Renal pelvis (tissue), 4 donors: ENCODE measurements around the gene ATP13A3. TPM values are rescaled to one million over a fixed set of nuclear protein-coding genes. Genes with fewer than 3 reads are reported as not detected.

ENCODE experiments used
- DNase-seq: peaks from one replicate; pipeline ENCODE4 v3.0.0-alpha.2; 2013
- polyA plus RNA-seq, 3 donors: library from polyadenylated mRNA; unstranded; fragments of 120-200 nt; gene quantifications; one replicate each; pipeline ENCODE4 v1.2.1, GENCODE V29; 2013; ENCODE audit not compliant: insufficient read length in 3 of 3

The ATP13A3 gene
- polyA plus RNA-seq, 3 donors: 86.7 to 123 (median 114) TPM

GRCh38 chr3:194395778-194396538 lies 90.8 kb downstream of the ATP13A3 start:
- DNase-seq: peak; percentile 82

GRCh38 chr3:194395212-194395611 lies 91.6 kb downstream of the ATP13A3 start:
- no peak for DNase-seq

- no peak for DNase-seq
Measured at GRCh38 chr3:194392576-194392975, 94.2 kb downstream of the ATP13A3 start.

DNA sequence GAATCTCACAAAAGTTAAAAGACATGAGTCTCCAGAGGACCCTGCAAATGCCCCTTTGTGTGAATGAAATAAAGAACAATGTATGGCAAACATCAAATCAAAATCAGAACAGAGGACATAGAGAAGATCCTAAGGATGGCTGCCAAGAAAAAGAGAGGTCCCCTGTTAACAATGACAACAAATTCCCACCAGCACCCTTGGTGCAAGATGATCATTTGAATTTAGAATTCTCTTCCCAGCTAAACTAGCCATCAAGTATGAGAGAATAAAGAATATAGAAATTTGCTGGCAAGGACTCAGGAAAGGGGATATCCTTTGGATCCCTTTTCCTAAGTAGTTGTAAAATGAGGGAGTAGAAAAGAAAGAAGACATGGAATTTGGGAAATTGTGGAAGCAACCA lies 96.0 kb downstream of the ATP13A3 start:
- no peak for DNase-seq

DNA sequence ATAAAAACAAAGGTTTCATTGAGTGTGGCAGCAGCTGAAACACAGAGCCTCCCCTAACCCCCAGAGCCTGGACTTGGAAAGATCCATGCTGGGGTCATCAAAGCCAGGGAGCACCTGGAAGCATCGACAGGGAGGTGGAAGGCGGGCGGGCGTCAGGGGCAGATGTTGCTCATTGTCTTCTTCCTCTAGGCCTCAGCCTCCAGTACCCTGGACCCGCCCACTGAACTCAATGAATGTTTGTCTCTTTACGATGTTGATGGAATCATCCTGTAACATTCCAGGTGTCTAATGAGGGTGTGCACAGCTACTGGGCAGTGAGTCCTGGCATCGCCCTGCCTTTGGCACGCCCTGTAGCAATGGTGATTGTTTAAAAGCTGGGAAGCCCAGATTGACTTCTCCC lies 97.5 kb downstream of the ATP13A3 start:
- no peak for DNase-seq

DNA sequence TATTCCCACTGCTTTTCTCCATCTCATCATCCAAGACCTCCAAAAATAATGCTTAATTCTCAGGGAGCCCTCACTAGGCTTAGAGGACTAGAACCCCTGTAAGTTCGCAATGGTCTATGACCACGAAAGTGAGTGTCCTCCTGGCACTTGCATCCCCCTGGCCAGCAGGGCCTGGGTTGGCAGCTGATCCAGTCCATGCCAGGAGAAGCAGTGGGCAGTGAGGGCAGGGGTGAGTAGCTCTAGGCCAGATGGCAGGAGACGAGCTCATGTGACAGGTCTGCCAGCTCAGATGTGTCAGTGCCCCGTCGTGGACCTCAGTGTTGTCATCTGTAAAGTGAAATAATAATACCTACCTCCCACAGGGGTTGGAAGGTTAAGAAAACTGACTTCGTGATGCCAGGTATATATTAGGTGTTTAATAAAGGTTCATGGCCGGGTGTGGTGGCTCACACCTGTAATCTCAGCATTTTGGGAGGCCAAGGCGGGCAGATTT lies 98.8 kb downstream of the ATP13A3 start:
- DNase-seq: no peak

DNA sequence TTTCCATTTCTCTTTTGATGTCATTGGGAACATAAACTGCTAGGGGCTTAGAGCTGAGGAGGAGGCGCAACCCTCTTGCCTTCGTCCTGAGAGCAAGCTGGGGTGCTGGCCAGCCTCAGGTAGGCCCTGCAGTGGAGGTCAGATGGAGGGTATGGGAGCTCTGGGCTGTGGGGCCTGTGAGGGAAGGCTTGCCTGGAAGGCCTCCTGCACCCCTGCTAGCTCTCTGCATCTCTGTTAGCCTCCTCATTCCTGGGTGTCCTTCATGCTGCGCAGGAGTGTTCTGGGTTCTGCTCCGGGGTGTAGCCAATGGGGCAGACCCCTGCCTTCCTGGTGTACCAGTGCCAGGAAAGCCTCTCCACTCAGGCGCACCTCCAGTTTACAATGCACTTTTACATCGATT lies 99.5 kb downstream of the ATP13A3 start:
- no peak for DNase-seq

DNA sequence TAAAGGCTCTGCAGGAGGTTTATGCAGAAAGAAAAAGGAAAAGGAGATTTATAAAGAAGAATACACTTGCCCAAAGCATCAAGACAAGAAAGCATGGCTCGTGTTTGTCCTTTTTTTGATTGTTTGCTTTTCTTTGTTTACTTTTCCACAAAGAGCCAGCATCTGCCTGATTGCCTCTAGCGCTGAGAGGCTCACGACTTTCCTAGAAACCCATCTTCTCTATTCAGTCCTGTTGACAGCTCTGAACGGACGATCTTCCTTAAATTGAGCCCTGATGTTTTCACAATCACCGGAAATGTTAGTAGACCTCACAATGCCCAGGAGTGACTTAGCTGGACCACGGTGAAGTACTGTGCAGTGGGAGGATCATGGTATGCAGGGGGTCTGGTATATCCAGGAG lies 100.2 kb downstream of the ATP13A3 start:
- no peak for DNase-seq

- no peak for DNase-seq
Measured at GRCh38 chr3:194386066-194386465, 100.7 kb downstream of the ATP13A3 start.

GRCh38 chr3:194384569-194385001 lies 102.2 kb downstream of the ATP13A3 start:
- no peak for DNase-seq

- DNase-seq: no peak
Measured at GRCh38 chr3:194384156-194384555, 102.6 kb downstream of the ATP13A3 start.

DNA sequence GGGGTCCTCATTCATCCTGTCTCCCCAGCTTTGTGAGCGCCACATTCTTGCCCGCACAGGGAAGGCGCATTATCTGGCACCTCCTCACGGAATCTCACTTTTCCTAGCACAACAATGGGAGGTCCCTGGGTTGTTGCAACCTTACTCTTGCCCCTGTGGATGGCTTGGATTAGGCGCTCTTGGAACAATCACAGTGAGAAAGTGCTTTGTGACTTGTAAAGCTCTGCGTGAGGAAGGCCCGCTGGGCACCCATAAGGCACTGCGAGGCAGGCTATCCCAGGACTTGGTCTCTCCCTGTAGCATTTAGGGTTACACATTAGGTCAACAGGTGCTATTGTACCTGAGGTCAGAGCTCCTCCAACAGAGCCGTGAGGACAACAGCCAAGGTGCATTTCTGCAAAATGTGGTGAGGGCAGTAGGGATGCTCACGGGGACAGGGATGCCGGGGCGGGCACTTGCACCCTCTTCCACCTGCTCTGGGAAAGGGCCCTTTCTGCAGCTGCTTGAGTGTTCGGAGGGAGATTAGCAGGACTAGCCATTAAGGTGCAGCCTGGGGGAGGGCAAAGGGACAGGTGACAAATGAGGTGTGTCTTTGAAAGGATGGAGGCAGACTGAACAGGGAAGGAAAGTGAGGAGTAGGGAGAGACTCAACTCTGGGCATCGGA lies 103.4 kb downstream of the ATP13A3 start:
- DNase-seq: no peak

DNA sequence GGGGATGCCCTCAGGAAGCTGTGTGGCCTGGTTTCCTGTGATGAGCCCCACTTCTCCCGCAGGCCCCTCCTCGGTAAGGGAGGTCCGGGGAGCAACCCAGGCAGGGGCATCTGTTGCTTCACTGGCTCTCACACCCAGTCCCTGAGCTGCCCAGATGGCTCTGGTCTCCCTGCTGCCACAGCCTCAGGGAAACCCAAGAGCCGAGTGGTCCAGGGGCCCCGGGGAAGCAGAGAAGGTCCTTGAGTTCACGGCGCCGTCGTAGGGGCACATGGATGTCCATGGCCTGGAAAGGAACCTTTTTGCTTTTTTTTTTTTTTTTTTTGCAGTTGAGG lies 103.9 kb downstream of the ATP13A3 start:
- no peak for DNase-seq

- no peak for DNase-seq
Measured at GRCh38 chr3:194382196-194382891, 104.5 kb downstream of the ATP13A3 start.

GRCh38 chr3:194381460-194381875 lies 105.3 kb downstream of the ATP13A3 start:
- no peak for DNase-seq

DNA sequence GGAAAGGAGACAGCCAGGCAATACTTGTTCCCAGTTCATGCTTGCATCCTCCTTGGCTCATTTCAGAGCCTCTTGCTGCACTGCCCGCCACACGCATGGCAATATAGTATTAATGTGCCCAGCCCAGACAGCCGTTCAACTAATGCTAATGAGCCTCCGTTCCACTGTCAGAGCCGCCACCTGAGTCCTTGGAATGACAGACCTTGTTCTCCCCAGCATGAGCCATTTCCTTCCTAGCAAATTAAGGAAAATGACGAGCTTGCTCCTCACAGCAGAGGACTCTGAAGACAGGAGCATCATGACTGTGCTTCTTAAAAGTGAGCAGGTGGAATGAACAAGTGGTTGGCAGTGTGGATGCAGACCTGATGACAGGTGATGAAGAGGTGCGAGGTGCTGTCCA lies 106.5 kb downstream of the ATP13A3 start:
- no peak for DNase-seq

- DNase-seq: no peak
Measured at GRCh38 chr3:194379651-194380050, 107.2 kb downstream of the ATP13A3 start.

DNA sequence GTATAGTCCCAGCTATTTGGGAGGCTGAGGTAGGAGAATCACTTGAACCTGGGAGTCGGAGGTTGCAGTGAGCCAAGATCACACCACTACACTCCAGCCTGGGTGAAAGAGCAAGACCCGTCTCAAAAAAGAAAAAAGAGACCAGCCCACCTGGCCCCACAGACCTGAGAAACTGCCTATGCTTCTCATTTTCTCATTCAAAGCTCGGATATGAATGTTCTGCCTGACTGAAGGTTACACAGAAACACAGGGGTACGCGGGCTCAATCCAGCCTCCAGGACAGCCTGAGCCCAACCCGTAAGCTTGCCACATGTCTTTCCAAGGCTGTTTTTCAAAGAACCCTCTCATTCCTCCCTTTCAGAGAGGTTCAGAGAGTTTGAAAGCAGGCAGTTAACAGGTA lies 107.6 kb downstream of the ATP13A3 start:
- DNase-seq: no peak

DNA sequence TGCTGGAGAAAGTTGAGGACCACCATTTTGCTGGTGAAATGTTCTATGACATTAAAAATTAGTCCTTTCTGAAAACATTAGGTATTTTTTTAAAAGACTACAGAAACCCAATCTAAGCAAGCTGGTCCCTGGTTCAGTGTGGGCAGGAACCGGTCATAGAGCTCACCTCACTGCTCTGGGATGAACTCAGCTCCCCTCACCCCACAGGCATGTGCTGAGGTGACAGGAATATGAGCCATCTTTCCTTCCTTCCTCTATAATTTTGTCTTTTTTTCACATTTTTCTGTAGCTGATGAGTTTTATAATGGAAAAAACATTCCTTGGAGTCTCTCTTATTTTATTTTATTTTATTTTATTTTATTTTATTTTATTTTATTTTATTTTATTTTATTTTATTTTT lies 109.1 kb downstream of the ATP13A3 start:
- DNase-seq: no peak

GRCh38 chr3:194376241-194376560 lies 110.6 kb downstream of the ATP13A3 start:
- DNase-seq: no peak

DNA sequence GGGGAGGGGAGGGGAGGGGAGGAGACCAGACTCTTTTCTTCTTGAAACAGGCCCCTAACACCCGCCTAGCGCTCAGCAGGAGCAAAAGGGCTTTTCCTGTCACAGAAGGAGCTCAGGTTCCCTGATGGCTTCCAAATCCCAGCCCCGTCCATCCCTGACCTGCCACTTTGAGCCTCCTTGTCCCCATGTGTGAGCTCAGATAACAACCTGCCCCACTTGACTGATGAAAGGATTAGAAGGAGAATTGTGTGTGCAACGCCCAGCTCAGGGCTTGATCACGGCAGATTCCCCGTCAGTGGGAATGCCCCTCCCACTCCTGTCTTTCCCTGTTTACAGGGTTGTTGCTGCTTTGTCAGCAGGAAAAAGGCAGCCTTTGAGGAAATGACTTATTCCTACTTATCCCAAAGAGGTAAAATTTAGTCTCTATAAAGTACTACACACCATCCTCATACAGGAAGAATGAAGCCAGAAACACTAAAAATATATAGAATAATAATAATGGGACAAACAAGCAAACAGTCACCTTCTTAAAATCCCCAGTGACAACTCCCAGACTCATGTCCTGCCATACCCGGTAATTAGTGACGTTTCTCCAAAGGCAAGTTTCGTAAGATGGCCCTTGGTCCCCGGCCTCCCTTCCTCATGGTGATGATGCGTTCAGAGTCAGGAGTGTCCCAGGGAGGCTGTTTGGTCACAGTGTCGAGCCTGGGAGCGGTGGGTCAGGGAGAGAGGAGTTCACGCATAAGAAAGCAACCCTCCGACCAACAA lies 111.1 kb downstream of the ATP13A3 start:
- DNase-seq: no peak

DNA sequence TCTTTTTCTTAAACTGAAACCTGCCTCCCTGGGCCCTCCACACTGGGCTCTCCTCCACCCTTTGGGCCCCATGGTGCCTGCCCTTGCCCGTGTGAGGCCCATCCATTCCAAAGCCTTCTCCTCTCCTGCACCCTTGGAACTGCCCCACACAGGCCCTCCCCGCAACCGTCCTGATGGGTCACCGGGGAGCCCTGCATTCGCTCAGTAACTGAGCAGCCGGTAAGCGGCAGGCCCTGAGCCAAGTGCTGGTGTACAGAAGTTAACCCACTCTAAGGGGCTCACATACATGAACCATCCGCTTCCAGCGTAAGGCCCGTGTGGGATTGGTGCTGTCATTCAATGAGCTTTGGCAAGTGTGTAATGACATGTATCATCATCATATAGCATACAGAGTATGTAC lies 111.9 kb downstream of the ATP13A3 start:
- DNase-seq: no peak
